Measurements from ENCODE around the gene RIPOR2. TPM values are rescaled to one million over a fixed set of nuclear protein-coding genes. Genes with fewer than 3 reads are reported as not detected.
"Not testable (repeated sequence)": the region's sequence is repeated elsewhere in the genome, so short reads cannot be mapped to it uniquely, and the experiment has no call there.

The RIPOR2 gene
- total RNA-seq, 1 donor from 2014 or later, result 3.1 TPM

DNA sequence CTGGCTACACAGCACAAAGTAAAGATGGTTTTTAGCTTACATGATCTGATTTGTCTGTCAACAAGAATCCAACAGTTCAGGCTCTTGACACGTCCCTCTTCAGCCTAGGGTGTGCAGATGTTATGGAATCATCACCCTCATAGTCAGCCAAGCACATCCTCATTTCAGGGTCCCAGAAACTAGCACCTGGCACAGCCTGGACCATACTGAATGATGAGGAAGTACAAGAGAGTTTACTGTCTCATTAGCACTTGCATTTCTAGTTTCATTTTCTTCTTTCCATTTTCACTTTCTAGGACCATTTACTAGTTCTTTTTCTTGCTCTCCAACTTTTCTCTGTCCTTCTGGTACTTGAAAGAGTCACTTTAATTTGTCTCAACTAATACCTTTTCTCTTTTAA, 6.5 kb downstream of the RIPOR2 start:
- DNase-seq (no peak), ATAC-seq (ENCODE audit: poor library complexity) (peak; percentile 47)
- intact Hi-C loops (cut with DNase I), result no loop called here

DNA sequence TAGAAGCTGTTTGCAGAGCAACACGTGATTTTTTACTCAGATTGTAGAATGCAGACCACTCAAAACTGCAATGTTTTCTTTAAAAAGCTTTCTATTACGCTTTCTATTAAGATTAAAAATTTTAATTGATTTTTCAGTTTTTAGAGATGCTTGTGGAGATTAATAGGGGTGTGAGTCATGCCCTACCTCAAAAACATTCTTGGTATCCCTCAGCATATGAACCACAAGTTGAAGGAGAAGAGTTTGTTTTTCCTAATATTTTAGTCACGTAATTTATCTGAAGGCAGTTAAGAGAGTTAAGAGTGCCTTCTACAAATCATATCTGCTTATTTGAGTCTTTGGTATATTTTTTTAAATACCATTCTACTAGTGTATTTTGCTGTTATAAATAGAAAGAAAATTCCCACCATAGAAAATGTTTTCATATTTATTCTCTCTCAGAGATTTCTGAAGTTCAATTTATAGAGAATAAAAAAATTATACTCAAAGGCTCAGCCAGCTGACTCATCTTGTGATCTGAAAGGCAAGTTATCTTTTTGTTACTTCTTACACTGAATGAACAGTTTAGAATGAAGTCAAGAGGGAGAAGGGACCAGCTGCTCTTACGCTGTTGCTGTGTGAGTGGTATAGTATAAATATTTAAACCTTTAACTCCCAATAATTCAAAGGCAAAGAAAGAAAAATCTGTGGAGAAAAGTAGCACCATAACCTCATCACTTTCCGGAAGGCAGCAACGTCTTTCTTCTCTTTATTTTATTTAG, 7.6 kb downstream of the RIPOR2 start:
- no peak for ATAC-seq (ENCODE audit: poor library complexity)
- intact Hi-C loops (cut with DNase I), result no loop called here

DNA sequence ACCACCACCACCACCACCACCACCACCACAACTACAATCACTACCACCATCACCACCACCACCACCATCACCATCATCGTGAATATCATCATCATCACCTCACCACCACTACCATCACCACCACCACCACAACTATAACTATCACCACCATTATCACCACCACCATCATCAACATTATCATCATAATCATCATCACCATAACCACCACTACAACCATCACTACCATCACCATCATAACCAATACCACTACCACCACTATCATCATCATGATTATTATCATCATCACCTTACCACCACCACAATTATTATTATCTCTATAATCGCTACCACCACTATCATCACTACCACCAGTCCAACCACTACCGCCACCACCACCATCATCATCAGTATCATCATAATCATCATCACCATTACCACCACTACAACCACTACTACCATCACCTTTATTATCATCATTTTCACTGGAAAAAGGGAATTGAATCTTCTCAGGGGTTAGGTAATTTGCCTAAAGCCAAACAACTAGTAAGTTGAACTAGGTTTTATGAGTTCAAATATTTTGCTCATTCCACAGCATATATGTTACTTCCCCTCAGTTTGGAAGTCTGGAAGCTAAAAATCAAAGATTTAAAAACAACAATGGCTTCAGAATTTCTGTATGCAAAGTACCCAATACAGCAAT, 8.3 kb downstream of the RIPOR2 start:
- ATAC-seq (ENCODE audit: poor library complexity) (no peak), DNase-seq (no peak)
- intact Hi-C loops (cut with DNase I), result no loop called here

More for the DNA sequence above, 7.6 kb downstream of the RIPOR2 start:
- DNase-seq, result no peak

DNA sequence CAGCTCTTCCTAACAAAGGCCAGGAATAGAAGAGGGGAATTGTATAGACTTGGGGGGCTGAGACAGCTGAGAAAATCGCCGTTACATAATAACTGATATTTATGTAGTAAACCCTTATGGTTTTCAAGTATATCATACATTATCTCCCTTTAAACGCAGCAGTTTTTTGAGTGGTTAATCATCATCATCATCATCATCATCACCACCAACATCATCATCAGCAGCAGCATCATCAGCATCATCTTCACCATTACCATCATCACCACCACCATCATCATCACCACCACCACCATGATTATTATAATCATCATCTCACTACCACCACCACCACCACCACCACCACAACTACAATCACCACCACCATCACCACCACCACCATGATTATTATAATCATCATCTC, 9.1 kb downstream of the RIPOR2 start:
- ATAC-seq (ENCODE audit: poor library complexity); DNase-seq; intact Hi-C loops (cut with DNase I): not testable (repeated sequence)

DNA sequence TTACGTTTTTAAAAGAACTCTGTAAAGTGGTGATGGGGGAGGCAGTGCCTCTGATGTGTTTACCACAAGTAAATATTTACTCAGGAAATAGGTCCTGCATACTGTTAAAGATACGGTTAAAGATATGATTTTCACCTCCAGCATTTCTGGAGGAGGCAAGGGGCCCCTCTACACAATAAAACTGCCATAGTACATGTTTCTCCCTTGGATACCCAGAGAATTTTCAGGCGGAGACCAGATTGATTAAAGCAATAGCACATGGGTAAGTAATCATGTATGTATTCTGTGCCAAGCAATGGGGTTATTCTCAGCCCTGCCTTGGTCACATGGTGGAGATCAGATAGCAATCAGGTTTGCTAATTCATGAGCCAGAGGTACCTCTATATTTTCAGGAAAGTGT, 9.6 kb downstream of the RIPOR2 start:
- DNase-seq, result no peak
- intact Hi-C loops (cut with DNase I), result no loop called here
- no peak for ATAC-seq (ENCODE audit: poor library complexity)

DNA sequence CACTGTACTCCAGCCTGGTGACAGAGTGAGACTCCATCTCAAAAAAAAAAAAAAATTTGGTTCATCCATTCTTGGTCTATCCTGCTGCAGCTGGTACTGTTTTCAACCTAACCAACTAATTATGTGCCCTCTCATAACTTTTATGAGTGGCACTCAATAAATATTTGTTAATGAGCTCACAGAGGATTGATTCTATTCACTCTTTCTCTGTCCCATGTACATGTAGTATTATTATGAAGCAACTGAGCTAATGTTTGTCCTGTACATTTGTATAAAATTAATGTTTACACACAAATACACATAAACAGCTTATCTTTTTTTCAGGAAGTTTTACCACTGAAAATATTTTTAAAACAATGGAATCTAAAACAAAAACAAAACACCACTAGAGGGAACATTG, 10.1 kb downstream of the RIPOR2 start:
- DNase-seq (no peak), ATAC-seq (ENCODE audit: poor library complexity) (no peak)
- intact Hi-C loops (cut with DNase I), result no loop called here

DNA sequence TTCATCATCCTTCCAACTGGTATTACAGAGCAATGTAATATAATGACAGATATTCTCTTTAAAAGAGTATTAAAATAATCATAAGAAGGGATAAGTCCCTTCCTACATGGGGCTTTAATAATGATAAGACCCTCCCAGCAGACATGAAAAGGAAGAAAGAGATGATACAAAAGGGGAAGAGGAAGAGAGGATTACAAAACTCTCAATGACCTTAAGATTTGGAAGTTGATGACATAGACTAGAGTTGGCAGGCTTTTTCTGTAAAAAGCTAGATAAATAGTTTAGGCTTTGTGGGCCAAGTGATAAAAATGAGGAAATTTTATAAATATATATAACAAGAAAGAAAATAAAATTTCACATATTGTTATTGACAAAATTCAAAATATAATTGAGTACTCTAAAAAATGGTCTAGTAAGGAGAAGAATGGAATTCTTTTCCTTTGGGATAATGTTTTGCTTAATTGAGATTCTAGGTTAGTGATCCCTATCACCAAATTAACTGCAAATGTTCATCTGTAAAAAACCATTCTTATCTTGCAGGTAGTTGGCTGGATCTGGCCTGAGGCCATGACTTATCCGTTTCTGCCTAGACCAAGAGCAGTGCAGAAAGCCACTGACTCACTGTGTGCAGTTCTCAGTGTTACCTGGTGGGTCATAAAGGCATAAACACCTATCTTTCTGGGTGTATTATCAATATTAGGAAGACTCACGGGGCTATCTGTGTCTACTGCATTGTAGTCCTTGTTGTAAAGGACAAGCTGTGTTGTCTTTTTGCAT, 11.0 kb downstream of the RIPOR2 start:
- no peak for ATAC-seq (ENCODE audit: poor library complexity)
- no peak for DNase-seq
- intact Hi-C loops (cut with DNase I), result no loop called here

DNA sequence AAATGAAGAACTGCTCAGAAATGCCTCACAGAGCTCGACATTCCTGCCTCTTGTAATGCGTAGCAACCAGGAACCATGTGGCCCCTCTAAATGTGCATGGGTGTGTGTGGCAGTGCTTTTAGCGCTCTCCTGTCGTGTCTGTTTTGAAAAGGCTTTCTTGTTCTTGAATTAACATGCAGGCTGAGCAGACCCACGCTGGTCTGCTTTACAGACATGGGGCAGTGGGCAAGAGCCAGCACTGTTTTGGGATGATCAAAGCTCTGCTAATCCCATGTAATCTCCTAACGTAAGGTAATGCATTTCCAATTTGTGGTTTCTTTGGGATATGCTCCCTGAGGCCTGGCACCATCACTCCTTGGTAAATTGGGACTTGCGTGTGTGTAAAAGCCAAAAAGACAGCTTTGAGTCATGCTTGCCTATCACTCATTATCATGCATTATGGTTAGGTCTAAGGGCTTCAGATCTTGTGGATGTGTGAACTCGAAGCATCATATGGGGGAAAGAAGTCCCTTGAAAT, 11.8 kb downstream of the RIPOR2 start:
- no peak for DNase-seq
- intact Hi-C loops (cut with DNase I), result no loop called here
- no peak for ATAC-seq (ENCODE audit: poor library complexity)

DNA sequence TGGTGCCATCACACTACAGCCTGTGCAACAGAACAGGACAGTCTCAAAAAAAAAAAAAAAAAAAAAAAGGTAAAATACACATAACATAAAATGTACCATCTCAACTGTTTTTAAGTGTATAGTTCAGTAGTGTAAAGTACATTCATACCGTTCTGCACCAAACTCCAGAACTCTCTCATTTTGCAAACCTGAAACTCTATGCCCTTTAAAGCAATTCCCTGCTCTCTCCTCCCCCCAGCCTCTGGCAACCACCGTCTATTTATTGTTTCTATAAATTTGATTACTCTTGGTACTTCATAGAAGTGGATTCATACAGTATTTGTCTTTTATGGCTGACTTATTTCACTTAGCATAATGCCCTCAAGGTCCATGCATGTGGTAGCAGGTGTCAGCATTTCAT, 12.9 kb downstream of the RIPOR2 start:
- no peak for ATAC-seq (ENCODE audit: poor library complexity)
- no peak for DNase-seq
- intact Hi-C loops (cut with DNase I), result no loop called here

DNA sequence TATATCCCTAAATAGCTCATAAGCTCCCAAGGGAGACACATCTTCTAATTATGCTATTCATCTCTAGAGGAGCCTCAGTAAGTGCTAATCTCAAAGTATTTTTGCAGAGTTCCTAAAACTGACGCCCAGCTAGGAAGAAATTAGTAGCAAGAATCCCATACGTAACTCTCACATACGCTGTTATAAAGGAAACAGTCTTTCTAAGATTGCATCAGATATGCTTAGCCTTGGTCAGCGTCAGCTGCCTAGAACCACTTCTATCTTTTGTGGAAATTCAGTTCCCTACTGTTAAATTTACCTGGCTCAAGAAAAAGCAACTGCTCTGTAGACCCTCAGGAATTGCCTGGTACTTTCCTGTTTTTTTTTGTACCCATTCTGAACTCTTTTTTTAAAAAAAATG, 13.6 kb downstream of the RIPOR2 start:
- intact Hi-C loops (cut with DNase I), result no loop called here
- ATAC-seq (ENCODE audit: poor library complexity) (no peak), DNase-seq (no peak)

DNA sequence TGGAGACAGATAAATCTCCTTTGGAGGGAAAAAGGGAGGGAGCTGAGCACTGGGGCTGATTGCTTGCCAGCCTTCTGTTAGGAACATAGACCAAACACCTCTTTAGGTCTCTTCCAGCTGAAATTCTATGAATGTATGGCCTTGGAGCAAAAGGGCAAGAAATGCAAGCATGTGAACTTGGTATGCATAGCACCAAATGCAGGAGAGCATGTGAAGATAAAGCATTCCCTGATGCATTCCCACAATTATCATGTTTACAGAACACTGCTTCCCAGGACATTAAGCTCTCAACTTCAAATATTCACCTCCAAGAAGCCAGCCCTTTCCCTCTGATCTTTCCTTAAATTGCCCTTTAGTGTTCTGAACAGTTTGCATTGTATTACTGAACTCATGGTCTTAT, 15.6 kb downstream of the RIPOR2 start:
- no peak for ATAC-seq (ENCODE audit: poor library complexity)

DNA sequence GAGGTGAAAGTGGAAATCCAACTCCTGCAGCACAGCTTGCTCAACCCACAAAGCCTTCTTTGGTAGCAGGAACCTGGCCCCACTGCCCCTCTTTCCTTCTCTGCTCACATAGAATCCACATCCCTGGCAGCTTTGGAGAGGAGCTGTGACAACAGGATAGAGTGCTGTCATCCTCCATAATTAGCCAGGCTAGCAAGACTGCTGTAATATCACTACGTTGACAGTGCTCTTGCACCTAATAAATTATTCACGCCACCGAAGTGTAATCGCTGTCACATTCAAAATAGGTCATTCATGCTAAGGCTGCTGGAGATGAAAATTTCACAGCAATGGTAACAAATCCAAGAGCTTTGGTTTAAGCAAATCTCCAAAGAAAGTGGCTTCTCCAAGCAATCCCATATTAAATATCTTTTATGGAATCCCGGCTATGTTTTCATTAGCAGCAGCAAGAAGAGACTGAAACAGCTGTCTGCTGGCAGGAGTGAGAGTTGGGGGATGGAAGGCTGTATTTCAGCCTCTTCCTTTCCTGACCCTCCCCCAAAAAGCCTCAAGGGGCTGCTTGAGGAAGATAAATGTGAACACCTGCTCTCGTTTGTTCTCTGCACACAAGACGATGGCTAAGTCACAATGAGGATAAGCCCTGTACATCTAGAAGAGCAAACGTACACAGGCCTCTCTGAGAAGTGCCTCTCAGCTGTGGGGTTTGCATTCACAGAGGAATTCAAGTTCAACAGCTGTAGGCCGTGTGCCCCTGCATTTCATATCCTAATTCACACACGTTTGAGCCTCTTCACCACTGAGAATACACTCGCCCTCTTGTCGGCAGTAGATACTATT, 16.5 kb downstream of the RIPOR2 start:
- no peak for DNase-seq
- peak; percentile 45 for ATAC-seq (ENCODE audit: poor library complexity)
- intact Hi-C loops (cut with DNase I), result no loop called here

More for the DNA sequence above, 15.6 kb downstream of the RIPOR2 start:
- intact Hi-C loops (cut with DNase I), result no loop called here
- DNase-seq, result no peak

DNA sequence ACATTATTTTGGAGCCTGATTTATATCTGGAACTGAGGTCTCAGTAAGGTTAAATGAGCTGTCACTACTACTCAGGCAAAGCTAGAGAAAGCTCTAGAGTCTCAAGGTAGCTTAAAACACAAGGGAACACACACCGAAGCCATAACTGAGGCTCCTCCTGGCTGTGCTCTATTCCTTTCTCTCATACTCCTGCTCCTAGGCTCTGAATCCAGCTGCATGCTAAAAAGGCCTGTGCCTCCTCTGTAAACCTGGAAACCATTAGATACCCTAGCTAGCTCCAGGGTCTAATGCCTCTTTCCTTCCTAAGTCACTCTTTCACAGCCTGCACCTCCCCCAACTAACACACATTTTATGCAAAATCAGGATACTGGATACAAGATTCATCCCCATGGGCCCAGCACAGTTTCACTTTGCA, 17.1 kb downstream of the RIPOR2 start:
- DNase-seq (no peak), ATAC-seq (ENCODE audit: poor library complexity) (no peak)
- intact Hi-C loops (cut with DNase I), result no loop called here

DNA sequence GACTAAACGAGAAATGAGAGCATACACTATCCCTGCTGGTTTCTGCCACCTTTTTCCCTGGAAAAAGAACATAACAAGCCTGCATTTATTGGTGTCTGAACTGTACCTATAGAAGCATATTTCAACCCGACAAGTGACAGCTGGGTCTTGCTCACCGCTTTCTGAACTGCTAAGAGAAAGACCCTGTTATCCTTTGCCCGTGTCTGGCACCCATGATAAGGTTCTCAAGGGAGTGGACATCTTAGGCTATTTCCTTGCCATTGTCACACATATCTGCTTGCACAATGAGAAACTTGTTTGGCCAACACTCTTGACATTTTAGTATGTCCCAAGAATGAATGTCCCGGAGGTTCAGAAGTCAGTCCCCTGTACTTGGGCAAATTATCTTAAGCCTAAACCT, 19.3 kb downstream of the RIPOR2 start:
- DNase-seq, result no peak
- no peak for ATAC-seq (ENCODE audit: poor library complexity)
- intact Hi-C loops (cut with DNase I), result no loop called here

DNA sequence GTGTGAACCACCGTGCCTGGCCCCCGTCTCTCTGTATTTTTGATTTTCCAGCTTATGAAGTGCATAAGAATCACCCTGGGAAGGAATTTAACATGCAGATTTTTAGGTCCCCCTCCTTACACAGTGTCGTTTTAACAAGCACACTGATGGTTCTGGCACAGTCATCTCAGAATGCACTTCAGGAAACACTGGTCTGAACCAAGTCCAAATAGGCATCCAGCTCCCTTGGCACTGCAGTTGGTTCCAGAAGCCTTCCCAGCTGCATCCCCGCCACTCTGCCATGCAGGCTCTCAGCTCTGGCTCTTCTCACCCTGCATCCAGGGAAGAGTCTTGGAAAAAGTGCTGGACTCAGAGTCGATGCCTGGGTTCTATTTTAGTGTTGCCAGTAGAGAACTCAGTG, 20.1 kb downstream of the RIPOR2 start:
- no peak for DNase-seq
- intact Hi-C loops (cut with DNase I), result no loop called here
- no peak for ATAC-seq (ENCODE audit: poor library complexity)

DNA sequence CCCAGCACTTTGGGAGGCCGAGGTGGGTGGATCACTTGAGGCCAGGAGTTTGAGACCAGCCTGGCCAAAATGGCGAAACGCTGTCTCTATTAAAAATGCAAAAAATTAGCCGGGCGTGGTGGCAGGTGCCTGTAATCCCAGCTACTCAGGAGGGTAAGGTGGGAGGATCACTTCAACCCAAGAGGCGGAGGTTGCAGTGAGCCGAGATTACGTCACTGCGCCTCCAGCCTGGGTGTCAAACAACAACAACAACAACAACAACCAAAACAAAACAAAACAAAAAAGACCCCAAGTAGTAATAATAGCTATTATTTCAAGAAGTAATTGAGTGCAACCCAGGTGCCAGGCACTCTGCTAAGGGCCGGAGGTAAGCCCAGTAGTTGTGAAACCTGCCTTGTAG, 21.7 kb downstream of the RIPOR2 start:
- ATAC-seq (ENCODE audit: poor library complexity); DNase-seq; intact Hi-C loops (cut with DNase I): not testable (repeated sequence)

DNA sequence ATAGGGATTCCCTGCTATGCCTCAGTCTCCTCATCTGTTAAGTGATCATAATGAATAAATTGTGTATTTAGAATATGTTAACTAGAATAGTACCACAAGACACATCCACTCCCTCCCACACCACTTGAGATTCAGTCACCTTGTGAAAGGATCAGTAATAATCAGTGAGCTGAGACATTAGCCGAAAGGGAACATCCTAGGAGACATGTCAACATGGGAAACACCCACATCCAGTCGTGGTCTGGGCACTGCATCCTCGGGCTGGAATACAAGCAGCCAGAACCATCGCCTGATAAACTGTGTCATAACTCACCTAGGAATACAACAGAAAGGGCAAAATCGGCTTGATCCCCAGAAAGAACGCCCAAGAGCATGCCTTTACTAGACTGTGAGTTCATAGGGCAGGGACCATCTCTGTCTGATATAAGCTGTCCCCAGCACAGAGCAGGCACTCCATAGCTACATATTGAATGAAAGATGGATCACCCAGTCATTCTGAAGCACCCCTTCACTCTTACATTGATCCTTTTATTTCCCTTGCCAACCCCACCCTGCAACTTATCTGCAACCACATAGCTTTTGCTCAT, 23.9 kb downstream of the RIPOR2 start:
- DNase-seq (no peak), ATAC-seq (ENCODE audit: poor library complexity) (no peak)
- intact Hi-C loops (cut with DNase I), result no loop called here

All from Right ventricle myocardium superior (tissue), 1 donor.